HG03175 (cell line): ENCODE results near the gene SUPT16H.
"Not testable (repeated sequence)": the region's sequence is repeated elsewhere in the genome, so short reads cannot be mapped to it uniquely, and the experiment has no call there.

ENCODE experiments used
- ATAC-seq: cut with Tn5 transposase; IDR thresholded peaks from one replicate; pipeline ENCODE4 v1.9.1; 2021; ENCODE audit warnings: mild to moderate bottlenecking, moderate library complexity; ENCODE audit not compliant: unreplicated experiment

Gene SUPT16H

DNA sequence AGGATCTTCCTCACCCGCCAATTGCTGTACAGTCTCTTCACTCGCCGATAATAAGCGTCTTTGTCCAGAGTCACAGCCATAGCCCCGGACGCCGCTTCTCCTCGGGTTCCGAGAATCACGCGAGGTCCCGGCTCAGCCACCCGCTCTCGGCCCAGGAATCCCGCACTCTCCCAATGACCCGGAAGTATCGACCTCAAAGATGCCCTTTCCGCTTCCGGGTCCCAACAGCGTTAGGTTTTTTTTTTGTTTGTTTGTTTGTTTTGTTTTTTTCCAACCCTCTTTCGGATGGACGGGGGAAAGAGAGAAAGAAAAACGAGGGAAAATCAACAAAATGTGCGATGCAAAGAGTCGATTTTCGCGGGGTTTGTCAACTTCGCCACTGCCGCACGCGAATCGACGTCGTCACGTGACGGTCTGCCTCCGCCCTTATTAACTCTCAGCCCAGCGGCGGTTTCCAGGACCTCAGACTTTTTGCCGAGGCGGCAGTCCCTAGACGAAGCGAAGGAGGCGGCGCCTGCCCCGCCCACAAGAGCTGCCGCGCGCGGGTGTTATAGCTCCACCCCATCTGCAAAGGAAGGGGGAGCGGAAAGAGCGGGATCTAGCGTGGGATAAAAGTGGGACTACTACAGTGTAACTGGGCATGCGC is at the start of gene SUPT16H:
SUPT16H (minus strand) TSS at position 172 of the 646 bp plus-strand sequence; CDS start at position 80, 92 bp downstream.
- peak; percentile 92 for ATAC-seq

DNA sequence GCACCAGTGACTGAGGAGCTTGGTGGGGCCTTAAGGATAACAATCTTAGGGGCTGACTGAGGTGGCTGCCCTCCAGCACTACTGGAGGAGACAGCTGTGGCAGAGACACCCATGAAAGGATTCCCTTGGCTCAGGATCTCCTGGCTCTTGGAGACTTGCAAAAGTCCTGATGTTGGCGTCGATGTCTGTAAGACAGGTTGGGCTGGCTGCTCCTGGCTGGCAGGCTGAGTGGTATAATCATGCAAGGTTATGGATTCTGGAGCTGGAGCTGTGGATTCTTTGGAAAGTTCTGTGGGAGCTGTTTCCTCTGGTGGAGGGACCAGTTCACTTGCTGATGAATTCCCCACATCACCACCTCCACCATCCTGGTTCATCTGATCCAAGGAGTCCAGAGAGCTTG is 47.3 kb upstream of the SUPT16H start:
- ATAC-seq = no peak

DNA sequence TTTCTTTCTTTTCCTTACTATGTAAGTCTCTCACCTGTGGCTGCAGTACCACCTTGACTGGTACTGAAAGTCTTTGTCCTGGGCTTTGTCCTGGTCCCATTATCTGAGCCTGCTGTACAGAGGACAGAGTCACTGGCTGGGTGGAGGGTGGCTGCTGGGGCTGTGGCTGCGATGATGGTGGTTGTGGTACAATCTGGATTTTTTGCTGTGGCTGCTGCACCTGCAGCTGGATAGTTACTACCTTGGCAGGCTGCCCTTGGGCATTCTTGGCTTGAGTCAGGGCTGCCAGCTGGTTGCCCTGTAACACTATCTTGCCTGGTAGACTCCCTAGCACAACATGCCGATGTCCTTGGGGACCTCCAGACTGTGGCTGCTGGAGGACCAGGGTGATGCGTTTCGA is 45.1 kb upstream of the SUPT16H start:
- no peak for ATAC-seq

DNA sequence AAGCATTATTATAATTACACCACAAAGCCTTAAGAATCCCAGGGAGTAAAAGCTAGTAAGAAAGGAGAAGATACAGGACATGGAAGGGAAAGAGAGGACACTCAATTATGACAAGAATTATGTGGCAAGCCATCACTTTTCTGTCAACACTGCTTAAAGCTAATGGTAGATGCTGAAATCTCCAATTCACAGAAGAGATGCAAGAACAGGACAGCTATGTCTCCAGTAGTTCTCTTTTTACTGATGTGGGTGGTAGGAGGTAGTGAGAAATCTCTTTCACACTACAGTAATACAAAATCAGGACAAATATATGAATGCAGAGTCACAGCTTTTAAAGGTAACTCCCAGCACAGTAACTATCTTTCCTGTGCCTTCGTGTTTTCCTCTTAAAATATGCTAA is 42.9 kb upstream of the SUPT16H start:
- no peak for ATAC-seq

DNA sequence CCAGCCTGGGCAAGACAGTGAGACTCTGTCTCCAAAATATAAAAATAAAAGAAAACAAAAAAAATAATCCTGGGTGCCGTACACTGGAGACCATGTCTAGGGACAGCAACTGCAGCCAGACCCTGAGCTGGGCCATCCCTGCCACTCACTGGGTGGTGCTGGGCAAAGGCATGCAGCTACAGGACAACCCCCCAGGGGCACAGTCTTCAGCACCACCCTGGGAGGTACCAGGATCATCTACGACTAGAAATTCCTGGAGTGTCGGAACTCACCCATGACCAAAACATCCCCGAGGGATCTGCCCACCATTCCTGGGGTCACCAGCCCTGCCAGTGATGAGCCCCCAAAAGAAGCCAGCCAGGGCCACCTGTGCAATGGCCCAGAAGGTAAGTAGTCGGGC is 35.7 kb upstream of the SUPT16H start:
- ATAC-seq = no peak

DNA sequence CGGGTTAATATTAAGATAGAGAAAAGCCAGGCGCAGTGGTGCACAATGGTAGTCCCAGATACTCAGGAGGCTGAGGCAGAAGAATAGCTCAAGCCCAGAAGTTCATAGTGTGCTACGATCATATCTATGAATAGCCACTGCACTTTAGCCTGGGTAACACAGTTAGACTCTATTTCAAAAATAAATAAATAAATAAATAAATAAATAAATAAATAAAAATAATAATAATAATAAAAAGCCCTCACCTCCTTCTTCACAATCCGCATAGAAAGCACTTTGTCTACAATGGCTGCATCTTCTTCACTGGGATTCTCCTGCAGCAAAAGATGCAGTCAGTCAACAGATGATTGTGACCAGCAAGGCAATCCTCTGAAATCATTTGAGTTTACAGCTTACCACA is 31.5 kb upstream of the SUPT16H start:
- no peak for ATAC-seq

DNA sequence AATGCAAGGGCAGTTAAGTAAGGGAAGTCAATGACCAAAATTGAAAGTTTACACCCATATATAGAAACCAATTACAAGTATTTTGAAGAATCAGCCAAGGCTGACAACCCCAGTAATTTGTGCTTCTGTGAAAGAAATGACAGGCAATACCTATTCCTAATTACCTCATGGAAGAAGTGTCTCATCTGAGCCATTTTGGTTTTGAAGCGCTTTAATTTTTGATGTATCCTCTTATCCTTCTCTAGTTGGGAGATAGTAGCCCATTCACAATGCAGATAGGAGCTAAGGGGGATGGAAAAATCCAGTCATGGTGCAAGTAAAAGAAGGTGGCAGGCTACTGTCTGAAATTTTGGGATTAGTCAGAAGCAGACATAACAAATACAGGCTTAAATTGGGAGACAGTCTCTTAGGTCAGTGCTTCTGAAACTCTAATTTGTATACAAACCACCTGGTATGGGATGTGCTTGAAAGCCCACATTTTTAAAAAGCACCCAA is 30.4 kb upstream of the SUPT16H start:
- ATAC-seq = no peak

DNA sequence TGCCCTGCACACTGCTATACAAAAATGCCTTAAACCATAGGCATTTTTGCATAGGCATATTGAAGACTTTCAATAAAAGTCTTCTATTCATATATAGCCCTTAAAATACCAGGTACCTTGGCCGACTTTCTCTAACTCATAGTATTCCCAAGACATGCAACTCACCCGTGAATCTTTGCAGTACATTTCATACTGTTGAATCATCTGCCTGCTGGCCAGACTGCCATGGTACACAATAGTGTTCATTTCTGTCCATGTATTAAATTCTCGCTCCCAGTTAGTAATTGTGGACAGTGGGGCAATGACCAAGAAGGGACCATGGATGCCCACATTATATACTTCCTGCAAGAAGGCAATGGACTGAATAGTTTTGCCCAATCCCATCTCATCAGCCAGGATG is 24.3 kb upstream of the SUPT16H start:
- no peak for ATAC-seq

DNA sequence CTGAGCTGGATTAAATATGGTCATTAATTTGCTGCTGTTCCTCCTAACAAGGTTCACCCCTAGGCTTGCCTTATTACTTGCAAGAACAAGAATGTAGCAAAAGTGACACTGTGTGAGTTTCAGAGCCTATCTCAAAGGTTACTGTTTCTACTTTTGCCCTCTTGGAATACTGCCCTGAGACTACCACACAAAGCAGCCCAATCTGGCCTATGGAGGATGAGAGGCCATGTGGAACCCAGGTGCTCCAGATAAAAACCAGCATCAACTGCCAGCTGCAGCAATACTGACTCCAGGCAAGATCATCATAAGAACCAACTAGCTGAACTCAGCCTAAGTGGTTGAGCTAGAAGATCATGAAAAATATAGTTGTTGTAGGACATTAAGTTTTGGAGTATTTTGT is 22.4 kb upstream of the SUPT16H start:
- no peak for ATAC-seq

DNA sequence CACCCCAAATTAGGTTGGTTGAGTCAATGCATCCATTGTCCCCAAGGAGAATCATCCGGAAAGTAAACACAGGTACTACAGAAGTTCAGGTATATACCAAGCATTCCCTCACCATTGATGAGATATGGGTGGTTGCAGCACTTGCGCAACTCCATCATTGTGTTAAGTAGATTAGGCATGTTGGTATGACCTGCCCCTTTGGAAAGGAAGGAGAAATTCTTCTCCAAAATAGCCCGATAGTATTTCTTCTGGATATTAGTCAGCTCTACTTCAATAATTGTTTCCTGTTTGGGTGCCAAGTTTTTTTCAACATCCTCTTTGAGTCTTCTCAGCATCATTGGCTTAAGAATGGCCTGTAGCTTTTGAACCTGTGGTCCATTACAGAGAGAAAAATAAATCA is 21.3 kb upstream of the SUPT16H start:
- ATAC-seq = no peak

DNA sequence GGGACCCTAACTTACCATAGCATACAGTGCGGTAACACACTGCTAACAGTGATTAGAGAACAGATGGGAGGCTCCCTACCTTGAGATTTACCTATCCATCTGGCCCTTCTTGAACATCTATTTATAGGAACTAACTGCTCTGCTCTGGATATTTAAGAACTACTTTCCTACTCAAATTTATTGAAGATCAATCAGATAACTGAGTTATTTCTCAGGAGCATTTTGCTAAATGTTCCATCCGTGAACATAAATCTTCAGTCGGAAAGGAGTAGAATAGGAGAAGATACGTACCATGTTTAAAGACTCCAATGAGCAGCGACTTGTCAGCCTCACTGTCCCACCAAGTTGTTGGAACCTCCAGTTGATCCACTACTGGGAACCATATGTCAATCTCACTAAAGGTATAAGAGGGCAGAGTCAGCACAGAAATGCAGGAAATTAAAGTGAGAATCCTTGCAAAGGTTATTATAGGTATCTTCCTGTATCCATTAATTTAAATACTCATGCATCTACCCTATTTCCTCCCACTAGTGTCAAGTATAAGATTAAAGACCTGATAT is 15.6 kb upstream of the SUPT16H start:
- no peak for ATAC-seq

DNA sequence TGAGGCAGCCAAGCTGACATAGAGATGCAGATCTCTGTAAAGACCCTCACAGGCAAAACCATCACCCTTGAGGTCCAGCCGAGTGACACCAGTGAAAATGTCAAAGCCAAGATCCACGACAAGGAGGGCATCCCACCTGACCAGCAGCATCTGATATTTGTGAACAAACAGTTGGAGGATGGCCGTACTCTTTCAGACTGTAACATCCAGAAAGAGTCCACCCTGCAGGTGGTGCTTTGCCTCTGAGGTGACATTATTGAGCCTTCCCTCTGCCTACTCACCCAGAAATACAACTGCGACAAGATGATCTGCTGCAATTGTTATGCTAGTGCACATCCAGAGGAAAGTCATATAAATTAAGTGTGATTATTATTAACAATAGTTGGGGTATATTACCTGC is 15.1 kb upstream of the SUPT16H start:
- no peak for ATAC-seq

DNA sequence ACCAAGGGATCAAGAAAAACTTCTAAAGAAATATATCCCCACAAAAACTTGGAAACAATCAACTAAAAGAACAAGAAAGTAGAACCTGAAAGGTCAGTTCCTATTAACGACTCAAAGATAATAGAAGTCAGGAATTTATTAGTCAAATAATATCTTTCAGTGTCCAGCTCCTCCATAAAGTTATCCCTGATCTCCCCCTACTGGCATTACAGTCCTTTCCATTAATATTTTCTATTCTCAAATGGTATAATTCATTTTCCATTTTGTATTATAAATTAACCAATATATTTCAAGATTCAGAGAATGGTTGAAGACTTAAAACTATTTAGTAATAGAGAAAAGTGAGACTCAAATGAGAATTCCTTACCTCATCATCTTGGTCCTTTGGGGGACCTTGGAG is 11.6 kb upstream of the SUPT16H start:
- ATAC-seq = no peak

DNA sequence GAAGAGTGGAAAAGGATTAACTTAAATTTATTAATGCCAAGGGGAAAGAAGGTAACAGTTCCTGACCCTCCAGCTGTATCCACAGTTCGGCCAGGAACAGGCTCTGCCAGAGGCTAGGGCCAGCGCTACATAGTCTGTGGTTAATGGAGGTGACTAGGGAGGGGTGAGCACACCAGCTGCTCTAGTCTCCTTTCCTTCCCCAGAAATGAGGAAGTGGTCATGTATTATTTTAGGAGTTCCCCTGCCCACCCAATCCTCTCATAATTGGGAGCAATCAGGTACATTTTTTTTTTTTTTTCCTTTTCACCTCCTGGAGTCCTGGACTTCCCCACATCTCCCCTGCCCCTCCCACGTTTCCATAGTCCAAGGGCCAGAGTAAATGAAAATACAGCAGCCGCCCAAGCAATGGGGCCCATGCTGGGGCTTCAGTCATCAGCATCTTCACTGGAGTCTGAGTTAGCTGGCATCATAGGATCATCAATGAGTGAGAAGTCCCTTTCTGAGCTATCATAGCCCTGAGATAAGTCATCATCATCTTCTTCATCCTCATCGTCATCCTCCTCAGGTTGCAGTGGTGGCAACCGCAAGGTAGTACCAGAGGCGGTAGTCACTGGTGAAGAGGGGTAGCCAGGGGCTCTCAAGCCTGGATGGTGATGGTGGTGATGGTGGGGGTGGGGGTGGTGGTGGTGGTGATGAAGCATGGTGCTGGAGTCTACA is 1.5 kb upstream of the SUPT16H start:
- ATAC-seq = no peak

DNA sequence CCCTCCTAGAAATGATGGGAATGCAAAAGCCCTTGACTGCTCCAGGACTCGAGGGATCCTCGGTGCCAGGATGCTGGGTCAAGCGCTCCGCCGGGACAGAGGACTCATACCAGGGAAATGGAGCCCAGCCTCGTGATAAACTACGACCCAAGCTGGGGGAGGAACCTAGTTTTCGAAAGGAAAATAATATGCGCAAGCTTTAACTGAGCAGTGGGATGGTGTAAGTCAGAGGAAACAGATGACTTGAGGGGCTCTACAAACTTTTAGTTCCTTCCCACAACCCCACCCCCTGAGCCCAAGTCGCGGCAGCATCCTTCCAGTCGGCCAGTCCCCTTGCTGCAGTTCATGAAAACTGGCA is 654 bp upstream of the SUPT16H start:
- ATAC-seq = no peak

DNA sequence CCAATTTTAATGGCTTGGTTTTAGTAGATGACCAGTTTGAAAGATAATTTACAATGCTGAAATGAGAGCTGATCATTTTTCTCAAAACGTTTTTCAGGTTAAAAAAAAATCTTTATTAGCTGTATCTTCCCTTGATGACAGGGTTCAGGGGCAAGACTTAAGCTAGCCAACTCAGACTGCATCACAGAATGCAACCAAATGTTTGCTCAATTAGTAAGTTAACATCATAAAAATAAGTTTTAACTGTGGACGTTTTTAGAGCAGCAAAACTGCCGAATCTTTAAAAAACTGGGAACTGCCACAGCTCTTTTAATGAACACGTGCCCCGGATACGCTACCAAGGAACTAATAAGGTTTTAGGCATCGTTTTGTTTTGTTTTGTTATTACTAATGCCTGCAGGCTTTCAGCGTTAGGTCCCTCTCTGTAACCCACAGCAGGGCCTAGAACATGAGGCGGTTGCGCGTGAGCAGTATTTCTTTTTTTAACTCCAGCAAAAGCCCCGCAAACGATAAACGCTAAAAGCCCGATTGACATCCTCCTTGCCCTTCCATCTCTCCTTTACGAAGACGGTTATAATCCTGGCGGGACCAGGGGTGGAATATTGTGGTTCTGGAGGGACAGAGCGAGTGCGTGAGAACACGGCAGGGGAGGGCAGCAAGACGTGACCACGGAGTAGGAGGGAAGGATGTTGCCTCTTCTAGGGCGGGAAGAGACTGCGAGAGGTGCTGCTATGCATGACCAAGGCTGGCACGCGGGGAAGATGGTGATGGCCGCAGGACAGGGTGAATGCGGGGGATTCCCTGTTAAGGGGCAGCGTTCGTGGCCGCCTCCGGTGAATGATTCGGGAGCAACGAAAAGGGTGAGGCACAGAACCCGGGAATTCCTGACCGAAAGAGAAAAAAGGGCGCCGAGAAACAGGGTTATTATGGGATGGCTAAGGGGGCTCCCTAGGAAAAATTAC is 652 bp downstream of the SUPT16H start:
- peak; percentile 27 for ATAC-seq

DNA sequence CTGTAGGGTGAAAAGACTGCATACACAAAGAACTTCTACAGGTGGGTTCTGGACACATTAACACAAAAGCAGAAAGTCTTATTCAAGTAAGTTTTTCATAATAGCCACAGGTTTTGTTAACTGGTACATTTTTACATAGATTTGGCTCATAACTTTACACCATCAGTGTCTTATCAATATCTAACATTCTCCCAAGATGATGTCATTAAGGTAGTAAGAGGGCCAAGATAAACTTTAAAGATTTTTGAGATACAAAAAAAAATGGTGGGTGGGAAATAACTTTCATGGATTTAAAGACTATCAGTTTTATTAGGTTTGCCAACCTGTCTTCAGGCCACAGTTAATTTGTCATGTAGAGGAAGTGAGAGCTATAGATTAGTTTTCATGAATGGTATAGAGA is 1.7 kb downstream of the SUPT16H start:
- ATAC-seq = no peak

DNA sequence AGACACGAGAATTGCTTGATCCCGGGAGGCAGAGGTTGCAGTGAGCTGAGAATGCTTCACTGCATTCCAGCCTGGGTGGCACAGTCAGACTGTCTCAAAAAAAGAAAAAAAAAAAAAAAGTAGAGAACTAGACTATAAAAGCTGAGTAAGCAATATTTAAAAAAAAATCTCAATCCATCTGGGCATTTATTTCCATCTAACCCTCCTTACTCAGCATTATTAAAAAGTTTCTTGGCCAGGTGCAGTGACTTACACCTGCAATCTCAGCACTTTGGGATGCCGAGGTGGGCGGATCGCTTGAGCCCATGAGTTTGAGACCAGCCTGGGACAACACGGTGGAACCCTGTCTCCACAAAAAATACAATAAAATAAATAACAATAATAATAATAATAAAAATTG is 4.5 kb downstream of the SUPT16H start:
- no peak for ATAC-seq

DNA sequence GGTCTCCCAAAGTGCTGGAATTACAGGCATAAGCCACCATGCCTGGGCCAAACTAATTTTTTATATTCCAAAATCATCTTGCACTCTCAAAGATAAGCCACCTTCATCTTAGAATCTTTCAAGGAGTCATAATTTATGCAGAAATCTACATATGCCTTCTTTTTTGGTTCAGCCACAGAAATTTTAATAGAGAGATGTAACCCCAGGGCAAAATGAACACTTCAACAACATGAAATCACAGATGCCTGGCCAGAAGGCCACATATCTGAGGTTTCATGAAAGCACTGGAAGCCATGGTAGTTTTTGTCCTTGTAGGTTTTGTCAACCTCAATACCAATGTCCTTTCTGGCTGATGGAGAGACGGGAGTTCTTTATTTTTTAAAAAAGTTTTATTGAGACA is 9.8 kb downstream of the SUPT16H start:
- ATAC-seq = no peak

DNA sequence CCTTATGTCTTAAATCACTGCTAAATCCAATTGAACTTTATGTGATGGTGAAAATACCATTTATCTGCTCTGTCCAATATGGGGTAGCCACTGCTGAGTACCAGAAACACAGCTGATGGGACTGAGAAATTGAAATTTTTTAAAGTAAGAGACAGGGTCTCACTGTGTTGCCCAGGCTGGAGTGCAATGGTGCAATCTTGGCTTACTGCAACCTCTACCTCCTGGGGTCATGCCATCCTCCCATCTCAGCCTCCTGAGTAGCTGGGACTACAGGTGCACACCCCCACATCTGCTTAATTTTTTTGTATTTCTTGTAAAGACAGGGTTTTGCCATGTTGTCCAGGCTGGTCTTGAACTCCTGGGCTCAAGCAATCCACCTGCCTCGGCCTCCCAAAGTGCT is 11.0 kb downstream of the SUPT16H start:
- not testable (repeated sequence) for ATAC-seq

DNA sequence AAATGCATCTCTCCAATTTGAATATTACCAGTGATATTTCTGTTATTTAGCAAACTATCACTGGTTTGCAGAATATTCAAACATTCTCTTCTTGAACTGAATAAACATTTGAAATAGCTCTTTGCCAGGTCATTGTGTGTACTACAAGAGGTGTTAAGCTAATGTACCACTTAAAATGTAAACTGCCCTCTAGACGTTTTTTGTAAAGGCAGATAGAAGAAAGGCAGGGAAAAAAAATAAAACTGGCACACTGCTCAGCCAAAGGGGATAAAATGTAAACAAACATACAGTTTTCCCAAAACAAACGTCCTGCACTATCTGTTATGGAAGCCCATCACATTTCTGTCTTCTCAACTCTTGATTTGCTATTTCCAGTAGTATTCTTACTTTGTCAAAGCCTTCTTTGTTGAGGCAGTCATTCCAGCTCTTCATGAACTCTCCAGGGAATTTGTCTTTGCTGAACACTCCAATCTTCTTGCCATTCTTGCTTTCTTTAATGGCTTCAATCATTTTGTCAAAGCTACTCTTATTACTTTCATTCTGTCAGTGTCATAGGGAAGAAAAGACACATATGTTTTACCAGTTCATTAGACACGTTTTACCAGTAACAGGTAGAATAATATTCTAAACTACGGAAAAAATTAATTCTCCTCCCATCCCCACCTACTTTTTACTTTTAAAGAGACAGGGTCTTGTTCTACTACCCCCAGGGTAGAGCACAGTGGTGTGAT is 13.7 kb downstream of the SUPT16H start:
- ATAC-seq = no peak
